Measurements from ENCODE around the gene TNIK. TPM values are rescaled to one million over a fixed set of nuclear protein-coding genes. Genes with fewer than 3 reads are reported as not detected.

TNIK gene
- total RNA-seq, 4 donors from 2014 or later: 32.9 to 41.7 (median 38.0) TPM

GRCh38 chr3:171200052-171200749 is 260.0 kb downstream of the TNIK start:
- TF ChIP-seq EP300 (IDR thresholded peaks at IDR 0.05) (no peak), POLR2A (IDR thresholded peaks at IDR 0.05) (no peak), POLR2AphosphoS5 (IDR thresholded peaks at IDR 0.05) (no peak)
- TF ChIP-seq, protein P1, sequence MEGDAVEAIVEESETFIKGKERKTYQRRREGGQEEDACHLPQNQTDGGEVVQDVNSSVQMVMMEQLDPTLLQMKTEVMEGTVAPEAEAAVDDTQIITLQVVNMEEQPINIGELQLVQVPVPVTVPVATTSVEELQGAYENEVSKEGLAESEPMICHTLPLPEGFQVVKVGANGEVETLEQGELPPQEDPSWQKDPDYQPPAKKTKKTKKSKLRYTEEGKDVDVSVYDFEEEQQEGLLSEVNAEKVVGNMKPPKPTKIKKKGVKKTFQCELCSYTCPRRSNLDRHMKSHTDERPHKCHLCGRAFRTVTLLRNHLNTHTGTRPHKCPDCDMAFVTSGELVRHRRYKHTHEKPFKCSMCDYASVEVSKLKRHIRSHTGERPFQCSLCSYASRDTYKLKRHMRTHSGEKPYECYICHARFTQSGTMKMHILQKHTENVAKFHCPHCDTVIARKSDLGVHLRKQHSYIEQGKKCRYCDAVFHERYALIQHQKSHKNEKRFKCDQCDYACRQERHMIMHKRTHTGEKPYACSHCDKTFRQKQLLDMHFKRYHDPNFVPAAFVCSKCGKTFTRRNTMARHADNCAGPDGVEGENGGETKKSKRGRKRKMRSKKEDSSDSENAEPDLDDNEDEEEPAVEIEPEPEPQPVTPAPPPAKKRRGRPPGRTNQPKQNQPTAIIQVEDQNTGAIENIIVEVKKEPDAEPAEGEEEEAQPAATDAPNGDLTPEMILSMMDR (IDR thresholded peaks at IDR 0.05): no peak

DNA sequence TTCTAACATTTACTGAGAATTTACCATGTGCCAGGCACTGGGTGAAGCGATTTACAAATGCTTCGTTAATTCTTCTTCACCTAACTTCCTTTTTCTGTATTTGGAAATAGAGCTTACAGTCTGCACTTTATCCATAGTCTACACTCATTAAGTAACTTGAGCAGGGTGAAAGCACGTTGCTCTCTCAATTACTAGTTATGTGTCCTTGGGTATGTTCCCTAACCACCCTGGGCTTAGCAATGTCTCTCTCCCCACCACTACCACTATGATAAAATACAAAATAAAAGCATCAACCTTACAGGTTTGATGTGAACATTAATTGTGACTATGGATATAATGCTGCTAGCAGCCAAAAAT is 260.8 kb downstream of the TNIK start:
- H3K27ac ChIP-seq: peak overlapping the region in 1 of 4 donors; percentile 54
- H3K27me3 ChIP-seq: no peaks in the 10 kb centered on the region
- ATAC-seq: no peak
- H3K36me3 ChIP-seq: no peaks in the 10 kb centered on the region
- no peak for TF ChIP-seq POLR2A (IDR thresholded peaks at IDR 0.05)
- no peak for TF ChIP-seq EP300 (IDR thresholded peaks at IDR 0.05)
- TF ChIP-seq, protein P1 (IDR thresholded peaks at IDR 0.05): no peak
- no peak for TF ChIP-seq POLR2AphosphoS5 (IDR thresholded peaks at IDR 0.05)
- no peak overlapping the region for H3K4me3 ChIP-seq
- 75 to 85% methylated on average over 3 of the region's 3 CpGs for WGBS, 2 donors (ENCODE audit: low coverage in 1 of 2)
- no peaks in the 10 kb centered on the region for H3K9me3 ChIP-seq
- peaks cover 0 to 33% (median 2%) of the 10 kb centered on the region in 3 donors for H3K4me1 ChIP-seq

More at GRCh38 chr3:171200052-171200749, 260.0 kb downstream of the TNIK start:
- 86 to 87% methylated on average over 3 of the region's 3 CpGs for WGBS, 2 donors (ENCODE audit: low coverage in 1 of 2)
- H3K36me3 ChIP-seq: no peaks in the 10 kb centered on the region
- H3K4me1 ChIP-seq: peaks cover 0 to 33% (median 2%) of the 10 kb centered on the region in 3 donors
- no peak overlapping the region for H3K4me3 ChIP-seq
- no peak overlapping the region for H3K27ac ChIP-seq
- ATAC-seq: no peak
- H3K27me3 ChIP-seq: no peaks in the 10 kb centered on the region
- H3K9me3 ChIP-seq: no peaks in the 10 kb centered on the region

GRCh38 chr3:171198781-171199472 is 261.3 kb downstream of the TNIK start:
- Histone ChIP-seq H3K36me3 (no peaks in the 10 kb centered on the region), H3K27ac (peak overlapping the region in 2 of 4 donors; percentile 37 to 54), H3K4me3 (no peak overlapping the region), H3K4me1 (peaks cover 0 to 33% (median 2%) of the 10 kb centered on the region in 3 donors), H3K27me3 (no peaks in the 10 kb centered on the region), H3K9me3 (no peaks in the 10 kb centered on the region)
- WGBS, 2 donors (ENCODE audit: low coverage in 1 of 2): 68 to 84% methylated on average over 3 of the region's 3 CpGs
- TF ChIP-seq EP300 (IDR thresholded peaks at IDR 0.05) (no peak), POLR2A (IDR thresholded peaks at IDR 0.05) (no peak)
- no peak for ATAC-seq

DNA sequence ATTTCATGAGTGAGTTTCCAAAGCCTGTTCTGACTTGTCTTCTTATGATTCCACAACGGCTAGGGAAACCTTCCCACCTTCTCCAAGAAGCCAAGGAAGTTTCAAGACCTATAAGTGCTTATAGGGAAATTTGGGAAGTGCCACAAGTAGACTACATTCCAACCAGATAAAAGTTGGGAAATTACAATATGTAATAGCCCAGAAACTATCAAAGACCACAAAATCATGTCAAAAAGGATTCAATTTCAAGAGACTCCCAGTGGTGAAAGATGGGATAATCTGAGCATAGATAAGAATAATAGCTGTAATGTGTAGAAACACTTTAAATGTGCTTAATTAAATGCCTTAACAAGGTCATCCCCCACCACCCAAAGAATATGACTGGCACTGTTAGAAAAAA is 264.5 kb downstream of the TNIK start:
- no peaks in the 10 kb centered on the region for H3K36me3 ChIP-seq
- no peak overlapping the region for H3K27ac ChIP-seq
- ATAC-seq: no peak
- TF ChIP-seq POLR2A (IDR thresholded peaks at IDR 0.05): no peak
- TF ChIP-seq, protein P1 (IDR thresholded peaks at IDR 0.05): peak in 2 of 4 experiments; percentile 15 to 17
- no peaks in the 10 kb centered on the region for H3K9me3 ChIP-seq
- H3K27me3 ChIP-seq: no peaks in the 10 kb centered on the region
- 90 to 100% methylated on average over 1 of the region's 1 CpG for WGBS, 2 donors (ENCODE audit: low coverage in 1 of 2)
- peaks cover 0 to 39% (median 2%) of the 10 kb centered on the region in 3 donors for H3K4me1 ChIP-seq
- H3K4me3 ChIP-seq: no peak overlapping the region

DNA sequence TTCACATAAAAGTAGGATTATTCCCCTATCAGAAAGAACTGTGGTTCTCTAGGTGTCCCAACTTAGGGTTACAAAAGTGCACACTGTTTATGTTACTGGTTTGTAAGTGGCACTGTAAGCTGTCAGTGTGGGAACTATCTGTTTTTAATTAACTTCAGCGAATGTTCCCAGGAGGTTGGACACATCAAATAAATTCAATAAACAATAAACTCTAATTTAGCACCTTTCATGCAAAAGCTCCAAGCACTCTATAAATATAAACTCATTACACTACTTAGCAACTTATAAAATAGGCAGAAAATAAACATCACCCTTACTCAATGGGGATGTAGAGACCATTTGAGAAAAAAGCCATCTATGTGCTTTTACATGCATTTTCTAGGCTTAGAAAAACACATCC is 265.2 kb downstream of the TNIK start:
- Histone ChIP-seq H3K27ac (no peak overlapping the region), H3K4me1 (peaks cover 0 to 41% (median 2%) of the 10 kb centered on the region in 3 donors), H3K4me3 (no peak overlapping the region), H3K36me3 (no peaks in the 10 kb centered on the region), H3K27me3 (no peaks in the 10 kb centered on the region), H3K9me3 (no peaks in the 10 kb centered on the region)
- TF ChIP-seq, protein P1 (IDR thresholded peaks at IDR 0.05): no peak
- TF ChIP-seq POLR2A (IDR thresholded peaks at IDR 0.05): no peak
- TF ChIP-seq POLR2AphosphoS5 (IDR thresholded peaks at IDR 0.05): no peak
- TF ChIP-seq EP300 (IDR thresholded peaks at IDR 0.05): no peak
- 40 to 58% methylated on average over 1 of the region's 1 CpG for WGBS, 2 donors (ENCODE audit: low coverage in 1 of 2)
- ATAC-seq: no peak

Measured in gastroesophageal sphincter (tissue), 4 donors.